ENCODE data around the gene PHC2. TPM values are rescaled to one million over a fixed set of nuclear protein-coding genes. Genes with fewer than 3 reads are reported as not detected.

The PHC2 gene
- total RNA-seq, 1 donor from 2014 or later, result 140 TPM

GRCh38 chr1:33454646-33455282, 23.9 kb upstream of the PHC2 start:
- no peak for TF ChIP-seq CTCF (conservative IDR thresholded peaks at IDR 0.05; ENCODE audit: low read depth, low read length)
- no peak overlapping the region for H3K4me3 ChIP-seq (ENCODE audit: low read depth, low read length)
- no peak for DNase-seq (ENCODE audit: low read depth)

- H3K4me3 ChIP-seq (ENCODE audit: low read depth, low read length), result no peak overlapping the region
- DNase-seq (ENCODE audit: low read depth), result no peak
- TF ChIP-seq CTCF (conservative IDR thresholded peaks at IDR 0.05; ENCODE audit: low read depth, low read length), result no peak
These were observed 15.7 kb upstream of the PHC2 start for GRCh38 chr1:33446590-33446989.

GRCh38 chr1:33445108-33445507, 14.2 kb upstream of the PHC2 start:
- TF ChIP-seq CTCF (conservative IDR thresholded peaks at IDR 0.05; ENCODE audit: low read depth, low read length), result no peak
- no peak for DNase-seq (ENCODE audit: low read depth)
- H3K4me3 ChIP-seq (ENCODE audit: low read depth, low read length), result no peak overlapping the region

- no peak overlapping the region for H3K4me3 ChIP-seq (ENCODE audit: low read depth, low read length)
- TF ChIP-seq CTCF (conservative IDR thresholded peaks at IDR 0.05; ENCODE audit: low read depth, low read length), result no peak
- DNase-seq (ENCODE audit: low read depth), result no peak
These were observed 12.8 kb upstream of the PHC2 start for GRCh38 chr1:33443705-33444180.

- no peak for TF ChIP-seq CTCF (conservative IDR thresholded peaks at IDR 0.05; ENCODE audit: low read depth, low read length)
- DNase-seq (ENCODE audit: low read depth), result no peak
These were observed 12.3 kb upstream of the PHC2 start for GRCh38 chr1:33443080-33443704.

GRCh38 chr1:33442141-33442540, 11.2 kb upstream of the PHC2 start:
- H3K4me3 ChIP-seq (ENCODE audit: low read depth, low read length), result no peak overlapping the region
- no peak for TF ChIP-seq CTCF (conservative IDR thresholded peaks at IDR 0.05; ENCODE audit: low read depth, low read length)
- DNase-seq (ENCODE audit: low read depth), result no peak

More at GRCh38 chr1:33443080-33443704, 12.3 kb upstream of the PHC2 start:
- H3K4me3 ChIP-seq (ENCODE audit: low read depth, low read length), result no peak overlapping the region

Data from epithelial cell of proximal tubule (primary cell).